ENCODE results near the gene SH2D2A. TPM values are rescaled to one million over a fixed set of nuclear protein-coding genes. Genes with fewer than 3 reads are reported as not detected.

SH2D2A gene
- polyA plus RNA-seq, 1 of the 3 experiments (the other 2 are of a cell fraction) = not detected

DNA sequence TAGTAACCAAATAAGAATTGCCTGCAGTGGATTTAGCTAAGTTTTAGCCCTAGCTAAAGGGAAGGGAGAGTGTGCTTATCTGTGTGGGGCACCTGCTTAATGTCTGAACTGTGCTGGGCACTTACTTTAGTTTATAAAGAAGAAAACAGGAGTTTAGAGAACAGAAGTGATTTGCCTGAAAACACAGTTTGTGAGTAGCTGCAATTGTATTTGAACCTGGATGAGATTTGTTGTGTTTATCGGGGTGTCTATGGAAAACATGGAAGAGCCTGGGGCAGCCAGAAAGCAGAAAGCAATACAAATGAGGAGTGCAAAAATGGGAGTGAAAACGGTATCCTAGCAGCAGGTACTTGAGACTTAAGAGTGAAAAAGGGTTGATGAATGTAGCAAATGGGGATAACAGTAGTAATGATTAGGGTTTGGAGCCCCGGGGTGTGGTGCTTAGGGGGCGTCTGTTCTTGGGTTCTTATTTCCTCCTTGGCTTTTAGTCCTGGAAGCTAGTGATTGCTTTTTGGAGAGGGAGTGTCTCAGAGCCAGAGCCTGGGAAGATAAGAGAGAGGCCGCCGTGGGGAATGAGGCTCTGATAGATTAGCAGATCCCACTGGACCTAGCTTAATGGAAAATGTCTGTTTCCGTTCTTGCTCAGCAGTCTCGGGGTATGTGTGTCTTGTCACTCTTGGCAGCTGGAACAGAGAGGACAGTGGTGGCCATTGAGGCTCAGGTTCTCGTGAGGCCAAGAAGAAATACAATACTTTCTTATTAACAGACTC is 43.7 kb downstream of the SH2D2A start:
- Histone ChIP-seq H3K79me2 (ENCODE audit: insufficient read depth) (peaks cover 100% of the 10 kb centered on the region), H3K27me3 (ENCODE audit: insufficient read depth) (no peaks in the 10 kb centered on the region), H3K9me2 (no peaks in the 10 kb centered on the region), H3K9me3 (no peaks in the 10 kb centered on the region), H3K27ac (ENCODE audit: low read depth in 2 of 2, low read length in 1 of 2) (peak overlapping the region; percentile 29 to 93; a peak in 3 of 4 replicates), H3K4me3 (ENCODE audit: low read depth in 2 of 2, low read length in 1 of 2) (no peak overlapping the region; a peak in 1 of 4 replicates), H3K4me2 (peak overlapping the region; percentile 40), H3K36me3 (replicated peaks in 1 of 2; ENCODE audit: control insufficient read depth in 1 of 2, insufficient read depth in 2 of 2, low read length in 1 of 2) (peaks cover 19 to 22% of the 10 kb centered on the region in 2 experiments), H3K4me1 (ENCODE audit: control insufficient read depth in 1 of 2, insufficient read depth in 2 of 2, low read depth in 1 of 2, low read length in 1 of 2) (peaks cover 27 to 41% of the 10 kb centered on the region in 2 experiments; a peak in 3 of 4 replicates), H2AFZ (ENCODE audit: low read depth) (no peak overlapping the region), H3K9ac (no peak overlapping the region), H4K20me1 (ENCODE audit: insufficient read depth) (peaks cover 62% of the 10 kb centered on the region), H3F3A (replicated peaks; ENCODE audit: insufficient read depth) (peaks cover 10% of the 10 kb centered on the region)
- ChIA-PET POLR2A (interaction anchor here (0.6 to 2.2 kb wide), 8 partner anchors 21 to 121 kb away, joined by 3 to 15 read pairs (median 7); partner anchors contain the start of genes HDGF, INSRR and MRPL24), CTCF (interaction anchor here (0.6 to 9.5 kb wide), 21 partner anchors 8 to 155 kb away, joined by 3 to 64 read pairs (median 5); partner anchors contain the start of genes INSRR and NTRK1)
- WGBS (ENCODE audit: low lambda C conversion rate) = 46% methylated on average over 9 of the region's 9 CpGs
- peak; percentile 75 for DNase-seq
- TF ChIP-seq RXRA (IDR thresholded peaks at IDR 0.05; ENCODE audit: borderline replicate concordance, low read depth) = no peak
- no peak for TF ChIP-seq NRF1 (IDR thresholded peaks at IDR 0.05; ENCODE audit: low read depth, low read length)
- no peak for TF ChIP-seq NFIC (IDR thresholded peaks at IDR 0.05; ENCODE audit: borderline replicate concordance)
- TF ChIP-seq, protein P1, sequence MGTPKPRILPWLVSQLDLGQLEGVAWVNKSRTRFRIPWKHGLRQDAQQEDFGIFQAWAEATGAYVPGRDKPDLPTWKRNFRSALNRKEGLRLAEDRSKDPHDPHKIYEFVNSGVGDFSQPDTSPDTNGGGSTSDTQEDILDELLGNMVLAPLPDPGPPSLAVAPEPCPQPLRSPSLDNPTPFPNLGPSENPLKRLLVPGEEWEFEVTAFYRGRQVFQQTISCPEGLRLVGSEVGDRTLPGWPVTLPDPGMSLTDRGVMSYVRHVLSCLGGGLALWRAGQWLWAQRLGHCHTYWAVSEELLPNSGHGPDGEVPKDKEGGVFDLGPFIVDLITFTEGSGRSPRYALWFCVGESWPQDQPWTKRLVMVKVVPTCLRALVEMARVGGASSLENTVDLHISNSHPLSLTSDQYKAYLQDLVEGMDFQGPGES (IDR thresholded peaks at IDR 0.05; ENCODE audit: low read depth, low read length) = no peak
- TF ChIP-seq YY1 (IDR thresholded peaks at IDR 0.05; ENCODE audit: low read depth) = no peak
- TF ChIP-seq, protein P2, sequence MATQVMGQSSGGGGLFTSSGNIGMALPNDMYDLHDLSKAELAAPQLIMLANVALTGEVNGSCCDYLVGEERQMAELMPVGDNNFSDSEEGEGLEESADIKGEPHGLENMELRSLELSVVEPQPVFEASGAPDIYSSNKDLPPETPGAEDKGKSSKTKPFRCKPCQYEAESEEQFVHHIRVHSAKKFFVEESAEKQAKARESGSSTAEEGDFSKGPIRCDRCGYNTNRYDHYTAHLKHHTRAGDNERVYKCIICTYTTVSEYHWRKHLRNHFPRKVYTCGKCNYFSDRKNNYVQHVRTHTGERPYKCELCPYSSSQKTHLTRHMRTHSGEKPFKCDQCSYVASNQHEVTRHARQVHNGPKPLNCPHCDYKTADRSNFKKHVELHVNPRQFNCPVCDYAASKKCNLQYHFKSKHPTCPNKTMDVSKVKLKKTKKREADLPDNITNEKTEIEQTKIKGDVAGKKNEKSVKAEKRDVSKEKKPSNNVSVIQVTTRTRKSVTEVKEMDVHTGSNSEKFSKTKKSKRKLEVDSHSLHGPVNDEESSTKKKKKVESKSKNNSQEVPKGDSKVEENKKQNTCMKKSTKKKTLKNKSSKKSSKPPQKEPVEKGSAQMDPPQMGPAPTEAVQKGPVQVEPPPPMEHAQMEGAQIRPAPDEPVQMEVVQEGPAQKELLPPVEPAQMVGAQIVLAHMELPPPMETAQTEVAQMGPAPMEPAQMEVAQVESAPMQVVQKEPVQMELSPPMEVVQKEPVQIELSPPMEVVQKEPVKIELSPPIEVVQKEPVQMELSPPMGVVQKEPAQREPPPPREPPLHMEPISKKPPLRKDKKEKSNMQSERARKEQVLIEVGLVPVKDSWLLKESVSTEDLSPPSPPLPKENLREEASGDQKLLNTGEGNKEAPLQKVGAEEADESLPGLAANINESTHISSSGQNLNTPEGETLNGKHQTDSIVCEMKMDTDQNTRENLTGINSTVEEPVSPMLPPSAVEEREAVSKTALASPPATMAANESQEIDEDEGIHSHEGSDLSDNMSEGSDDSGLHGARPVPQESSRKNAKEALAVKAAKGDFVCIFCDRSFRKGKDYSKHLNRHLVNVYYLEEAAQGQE (IDR thresholded peaks at IDR 0.05; ENCODE audit: low read depth, low read length) = no peak
- TF ChIP-seq JUND (IDR thresholded peaks at IDR 0.05) = no peak
- no peak for TF ChIP-seq FOSL2 (IDR thresholded peaks at IDR 0.05; ENCODE audit: borderline replicate concordance, low read depth)
- no peak for TF ChIP-seq GABPA (IDR thresholded peaks at IDR 0.05; ENCODE audit: low read depth)
- TF ChIP-seq FOXM1 (IDR thresholded peaks at IDR 0.05; ENCODE audit: low read depth) = no peak
- no peak for TF ChIP-seq RFX5 (IDR thresholded peaks at IDR 0.05; ENCODE audit: low read length)
- peak; percentile 85 for TF ChIP-seq CHD2 (IDR thresholded peaks at IDR 0.05; ENCODE audit: low read length, partially characterized antibody)
- TF ChIP-seq TCF12 (IDR thresholded peaks at IDR 0.05) = peak; percentile 63
- TF ChIP-seq TAF1 (IDR thresholded peaks at IDR 0.05; ENCODE audit: borderline replicate concordance, low read depth, low read length) = no peak
- TF ChIP-seq RCOR1 (IDR thresholded peaks at IDR 0.05; ENCODE audit: low read length) = peak; percentile 92
- 0 out of 2 replicates have a peak, but pooled peaks have one; percentile 3 for TF ChIP-seq SMC3 (IDR thresholded peaks at IDR 0.05; ENCODE audit: low read depth, low read length)
- TF ChIP-seq FOXJ3 (CRISPR knock-in tag; IDR thresholded peaks at IDR 0.05) = peak; percentile 86
- TF ChIP-seq, protein P3, sequence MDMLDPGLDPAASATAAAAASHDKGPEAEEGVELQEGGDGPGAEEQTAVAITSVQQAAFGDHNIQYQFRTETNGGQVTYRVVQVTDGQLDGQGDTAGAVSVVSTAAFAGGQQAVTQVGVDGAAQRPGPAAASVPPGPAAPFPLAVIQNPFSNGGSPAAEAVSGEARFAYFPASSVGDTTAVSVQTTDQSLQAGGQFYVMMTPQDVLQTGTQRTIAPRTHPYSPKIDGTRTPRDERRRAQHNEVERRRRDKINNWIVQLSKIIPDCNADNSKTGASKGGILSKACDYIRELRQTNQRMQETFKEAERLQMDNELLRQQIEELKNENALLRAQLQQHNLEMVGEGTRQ (IDR thresholded peaks at IDR 0.05; ENCODE audit: borderline replicate concordance, low read depth, low read length) = no peak
- TF ChIP-seq, protein P4, sequence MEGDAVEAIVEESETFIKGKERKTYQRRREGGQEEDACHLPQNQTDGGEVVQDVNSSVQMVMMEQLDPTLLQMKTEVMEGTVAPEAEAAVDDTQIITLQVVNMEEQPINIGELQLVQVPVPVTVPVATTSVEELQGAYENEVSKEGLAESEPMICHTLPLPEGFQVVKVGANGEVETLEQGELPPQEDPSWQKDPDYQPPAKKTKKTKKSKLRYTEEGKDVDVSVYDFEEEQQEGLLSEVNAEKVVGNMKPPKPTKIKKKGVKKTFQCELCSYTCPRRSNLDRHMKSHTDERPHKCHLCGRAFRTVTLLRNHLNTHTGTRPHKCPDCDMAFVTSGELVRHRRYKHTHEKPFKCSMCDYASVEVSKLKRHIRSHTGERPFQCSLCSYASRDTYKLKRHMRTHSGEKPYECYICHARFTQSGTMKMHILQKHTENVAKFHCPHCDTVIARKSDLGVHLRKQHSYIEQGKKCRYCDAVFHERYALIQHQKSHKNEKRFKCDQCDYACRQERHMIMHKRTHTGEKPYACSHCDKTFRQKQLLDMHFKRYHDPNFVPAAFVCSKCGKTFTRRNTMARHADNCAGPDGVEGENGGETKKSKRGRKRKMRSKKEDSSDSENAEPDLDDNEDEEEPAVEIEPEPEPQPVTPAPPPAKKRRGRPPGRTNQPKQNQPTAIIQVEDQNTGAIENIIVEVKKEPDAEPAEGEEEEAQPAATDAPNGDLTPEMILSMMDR (IDR thresholded peaks at IDR 0.05) = no peak
- no peak for TF ChIP-seq ELF1 (IDR thresholded peaks at IDR 0.05)
- TF ChIP-seq MEF2A (IDR thresholded peaks at IDR 0.05; ENCODE audit: borderline replicate concordance, low read depth) = no peak
- TF ChIP-seq, protein P5, sequence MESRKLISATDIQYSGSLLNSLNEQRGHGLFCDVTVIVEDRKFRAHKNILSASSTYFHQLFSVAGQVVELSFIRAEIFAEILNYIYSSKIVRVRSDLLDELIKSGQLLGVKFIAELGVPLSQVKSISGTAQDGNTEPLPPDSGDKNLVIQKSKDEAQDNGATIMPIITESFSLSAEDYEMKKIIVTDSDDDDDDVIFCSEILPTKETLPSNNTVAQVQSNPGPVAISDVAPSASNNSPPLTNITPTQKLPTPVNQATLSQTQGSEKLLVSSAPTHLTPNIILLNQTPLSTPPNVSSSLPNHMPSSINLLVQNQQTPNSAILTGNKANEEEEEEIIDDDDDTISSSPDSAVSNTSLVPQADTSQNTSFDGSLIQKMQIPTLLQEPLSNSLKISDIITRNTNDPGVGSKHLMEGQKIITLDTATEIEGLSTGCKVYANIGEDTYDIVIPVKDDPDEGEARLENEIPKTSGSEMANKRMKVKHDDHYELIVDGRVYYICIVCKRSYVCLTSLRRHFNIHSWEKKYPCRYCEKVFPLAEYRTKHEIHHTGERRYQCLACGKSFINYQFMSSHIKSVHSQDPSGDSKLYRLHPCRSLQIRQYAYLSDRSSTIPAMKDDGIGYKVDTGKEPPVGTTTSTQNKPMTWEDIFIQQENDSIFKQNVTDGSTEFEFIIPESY (IDR thresholded peaks at IDR 0.05; ENCODE audit: borderline replicate concordance, low read depth) = no peak
- no peak for TF ChIP-seq EZH2phosphoT487 (IDR thresholded peaks at IDR 0.05; ENCODE audit: borderline replicate concordance, low read depth)
- TF ChIP-seq TEAD4 (IDR thresholded peaks at IDR 0.05; ENCODE audit: borderline replicate concordance, insufficient read depth) = 0 out of 2 replicates have a peak, but pooled peaks have one; percentile 19
